ENCODE data around the gene AKAP13.

The AKAP13 gene

GRCh38 chr15:85543741-85544155 lies 163.3 kb downstream of the AKAP13 start:
- TF ChIP-seq, protein P1, sequence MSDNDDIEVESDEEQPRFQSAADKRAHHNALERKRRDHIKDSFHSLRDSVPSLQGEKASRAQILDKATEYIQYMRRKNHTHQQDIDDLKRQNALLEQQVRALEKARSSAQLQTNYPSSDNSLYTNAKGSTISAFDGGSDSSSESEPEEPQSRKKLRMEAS (IDR thresholded peaks at IDR 0.05; ENCODE audit: low read depth, low read length), result no peak
- TF ChIP-seq, protein P2, sequence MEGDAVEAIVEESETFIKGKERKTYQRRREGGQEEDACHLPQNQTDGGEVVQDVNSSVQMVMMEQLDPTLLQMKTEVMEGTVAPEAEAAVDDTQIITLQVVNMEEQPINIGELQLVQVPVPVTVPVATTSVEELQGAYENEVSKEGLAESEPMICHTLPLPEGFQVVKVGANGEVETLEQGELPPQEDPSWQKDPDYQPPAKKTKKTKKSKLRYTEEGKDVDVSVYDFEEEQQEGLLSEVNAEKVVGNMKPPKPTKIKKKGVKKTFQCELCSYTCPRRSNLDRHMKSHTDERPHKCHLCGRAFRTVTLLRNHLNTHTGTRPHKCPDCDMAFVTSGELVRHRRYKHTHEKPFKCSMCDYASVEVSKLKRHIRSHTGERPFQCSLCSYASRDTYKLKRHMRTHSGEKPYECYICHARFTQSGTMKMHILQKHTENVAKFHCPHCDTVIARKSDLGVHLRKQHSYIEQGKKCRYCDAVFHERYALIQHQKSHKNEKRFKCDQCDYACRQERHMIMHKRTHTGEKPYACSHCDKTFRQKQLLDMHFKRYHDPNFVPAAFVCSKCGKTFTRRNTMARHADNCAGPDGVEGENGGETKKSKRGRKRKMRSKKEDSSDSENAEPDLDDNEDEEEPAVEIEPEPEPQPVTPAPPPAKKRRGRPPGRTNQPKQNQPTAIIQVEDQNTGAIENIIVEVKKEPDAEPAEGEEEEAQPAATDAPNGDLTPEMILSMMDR (IDR thresholded peaks at IDR 0.05; ENCODE audit: low read depth, low read length), result no peak
- TF ChIP-seq MYC (IDR thresholded peaks at IDR 0.05; ENCODE audit: low read depth, low read length) (no peak), POLR2A (IDR thresholded peaks at IDR 0.05; ENCODE audit: extremely low read depth, insufficient read length) (no peak)
- peak; percentile 14 for DNase-seq (ENCODE audit: low read depth)
- no peak overlapping the region for H3K4me3 ChIP-seq (ENCODE audit: low read depth, low read length)

- peak; percentile 79 for DNase-seq (ENCODE audit: low read depth)
- H3K4me3 ChIP-seq (ENCODE audit: low read depth, low read length), result peak overlapping the region; percentile 14
- TF ChIP-seq MYC (IDR thresholded peaks at IDR 0.05; ENCODE audit: low read depth, low read length), result no peak
- TF ChIP-seq, protein P1 (IDR thresholded peaks at IDR 0.05; ENCODE audit: low read depth, low read length), result no peak; the same call in 1 of the 2 replicates
- no peak for TF ChIP-seq POLR2A (IDR thresholded peaks at IDR 0.05; ENCODE audit: extremely low read depth, insufficient read length)
- TF ChIP-seq, protein P2 (IDR thresholded peaks at IDR 0.05; ENCODE audit: low read depth, low read length), result no peak
Measured at GRCh38 chr15:85545185-85545584, 164.8 kb downstream of the AKAP13 start.

DNA sequence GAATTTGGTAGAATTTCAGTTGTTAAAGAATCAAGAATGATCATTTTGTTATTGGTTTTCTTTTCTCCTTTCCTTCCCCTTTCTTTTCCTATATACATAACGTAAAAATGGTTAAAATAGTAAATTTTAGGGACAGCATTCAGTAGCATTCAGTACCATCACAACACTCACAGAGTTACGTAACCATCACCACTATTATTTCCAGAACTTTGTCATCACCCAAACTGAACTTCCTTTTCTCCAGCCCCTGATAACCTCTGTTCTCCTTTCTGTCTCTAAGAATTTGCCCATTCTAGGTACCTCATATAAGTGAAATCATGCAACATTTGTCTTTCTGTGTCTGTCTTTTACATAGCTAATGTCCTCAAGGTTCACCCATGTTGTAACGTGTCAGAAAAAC lies 165.3 kb downstream of the AKAP13 start:
- TF ChIP-seq, protein P2 (IDR thresholded peaks at IDR 0.05; ENCODE audit: low read depth, low read length), result no peak
- TF ChIP-seq, protein P1 (IDR thresholded peaks at IDR 0.05; ENCODE audit: low read depth, low read length), result no peak
- TF ChIP-seq MYC (IDR thresholded peaks at IDR 0.05; ENCODE audit: low read depth, low read length) (no peak), POLR2A (IDR thresholded peaks at IDR 0.05; ENCODE audit: extremely low read depth, insufficient read length) (no peak)

GRCh38 chr15:85547386-85547785 lies 167.0 kb downstream of the AKAP13 start:
- DNase-seq (ENCODE audit: low read depth), result no peak
- TF ChIP-seq MYC (IDR thresholded peaks at IDR 0.05; ENCODE audit: low read depth, low read length) (no peak), POLR2A (IDR thresholded peaks at IDR 0.05; ENCODE audit: extremely low read depth, insufficient read length) (no peak)
- TF ChIP-seq, protein P1 (IDR thresholded peaks at IDR 0.05; ENCODE audit: low read depth, low read length), result no peak
- TF ChIP-seq, protein P2 (IDR thresholded peaks at IDR 0.05; ENCODE audit: low read depth, low read length), result no peak
- H3K4me3 ChIP-seq (ENCODE audit: low read depth, low read length), result no peak overlapping the region

More for the DNA sequence above, 165.3 kb downstream of the AKAP13 start:
- H3K4me3 ChIP-seq (ENCODE audit: low read depth, low read length), result peak overlapping the region; percentile 14
- peak; percentile 78 for DNase-seq (ENCODE audit: low read depth)

- H3K4me3 ChIP-seq (ENCODE audit: low read depth, low read length), result no peak overlapping the region
- TF ChIP-seq, protein P1 (IDR thresholded peaks at IDR 0.05; ENCODE audit: low read depth, low read length), result no peak
- TF ChIP-seq MYC (IDR thresholded peaks at IDR 0.05; ENCODE audit: low read depth, low read length) (no peak), POLR2A (IDR thresholded peaks at IDR 0.05; ENCODE audit: extremely low read depth, insufficient read length) (no peak)
- TF ChIP-seq, protein P2 (IDR thresholded peaks at IDR 0.05; ENCODE audit: low read depth, low read length), result no peak
- peak; percentile 22 for DNase-seq (ENCODE audit: low read depth)
Measured at GRCh38 chr15:85550283-85550682, 169.9 kb downstream of the AKAP13 start.

All from NB4 (cell line).